SK-N-SH (cell line): ENCODE data around the gene PEX16. TPM values are rescaled to one million over a fixed set of nuclear protein-coding genes. Genes with fewer than 3 reads are reported as not detected.

Source experiments
- CTCF ChIA-PET: fragments of 300-600, 350-600 bp; formaldehyde crosslinking; extraction: SDS; loops from one replicate; lab custom pipeline; 2021; lab: Yijun Ruan, JAX
- POLR2A ChIA-PET: fragments of 350-600 bp; sonication (Branson Sonifier 250); formaldehyde crosslinking; extraction: SDS; loops from one replicate; lab custom pipeline; 2020; ENCODE audit warnings: antibody characterized with exemption, inconsistent platforms; lab: Yijun Ruan, JAX
- DNase-seq: peaks from one replicate; pipeline ENCODE4 v3.0.0; 2012
- H2AFZ ChIP-seq: fragments of 200-600 bp; sonication (generic); 2 replicates; pipeline ENCODE4 v1.8.1; 2016; ENCODE audit warnings: antibody characterized with exemption, mild to moderate bottlenecking, low read depth
- H3F3A ChIP-seq: fragments of 200-600 bp; sonication (generic); replicated peaks from 2 replicates; pipeline ENCODE3; 2016; ENCODE audit warnings: antibody characterized with exemption, mild to moderate bottlenecking; ENCODE audit not compliant: insufficient read depth
- H3K27ac ChIP-seq, 2 experiments: fragments of 200-500 bp in 1 of 2; fragments of 200-600 bp in 1 of 2; sonication (Bioruptor generic) in 1 of 2; sonication (generic), shearing (Covaris generic) in 1 of 2; 2 replicates each; pipeline versions ENCODE4 v1.5.1 to v1.6.1; 2014 to 2016; ENCODE audit warnings: low read depth in 2 of 2, inconsistent platforms in 1 of 2, low read length in 1 of 2, mild to moderate bottlenecking in 1 of 2, mixed read lengths in 1 of 2
- H3K27me3 ChIP-seq: fragments of 200-600 bp; sonication (generic), shearing (Covaris generic); 2 replicates; pipeline ENCODE4 v1.6.1; 2016; ENCODE audit warnings: mixed run types; ENCODE audit not compliant: insufficient read depth
- H3K36me3 ChIP-seq, 2 experiments: fragments of 200-500 bp in 1 of 2; fragments of 200-600 bp in 1 of 2; sonication (Bioruptor generic) in 1 of 2; sonication (generic) in 1 of 2; replicated peaks in 1 of 2; 2 replicates each; pipeline versions ENCODE3 to v1.5.1; 2014 to 2016; ENCODE audit warnings: low read length in 1 of 2, mild to moderate bottlenecking in 1 of 2; ENCODE audit not compliant: insufficient read depth in 2 of 2, control insufficient read depth in 1 of 2
- H3K4me1 ChIP-seq, 2 experiments: fragments of 200-500 bp in 1 of 2; fragments of 200-600 bp in 1 of 2; sonication (Bioruptor generic) in 1 of 2; sonication (generic), shearing (Covaris generic) in 1 of 2; 2 replicates each; pipeline versions ENCODE4 v1.5.1 to v1.6.1; 2014 to 2016; ENCODE audit warnings: low read depth in 1 of 2, low read length in 1 of 2, mixed run types in 1 of 2; ENCODE audit not compliant: insufficient read depth in 2 of 2, control insufficient read depth in 1 of 2
- H3K4me2 ChIP-seq: fragments of 200-600 bp; sonication (generic), shearing (Covaris generic); 2 replicates; pipeline ENCODE4 v1.6.1; 2017; ENCODE audit warnings: mixed run types
- H3K4me3 ChIP-seq, 2 experiments: fragments of 200-500 bp in 1 of 2; fragments of 200-600 bp in 1 of 2; sonication (Bioruptor generic) in 1 of 2; sonication (generic), shearing (Covaris generic) in 1 of 2; 2 replicates each; pipeline versions ENCODE4 v1.5.1 to v1.8.1; 2014 to 2016; ENCODE audit warnings: low read depth in 2 of 2, inconsistent platforms in 1 of 2, low read length in 1 of 2, mild to moderate bottlenecking in 1 of 2, mixed read lengths in 1 of 2, moderate library complexity in 1 of 2
- H3K79me2 ChIP-seq: fragments of 200-600 bp; sonication (generic); 2 replicates; pipeline ENCODE4 v1.8.1; 2017; ENCODE audit warnings: mild to moderate bottlenecking; ENCODE audit not compliant: insufficient read depth
- H3K9ac ChIP-seq: fragments of 200-600 bp; sonication (generic); 2 replicates; pipeline ENCODE4 v1.6.1; 2017; ENCODE audit warnings: mixed run types
- H3K9me2 ChIP-seq: fragments of 200-600 bp; sonication (generic); 2 replicates; pipeline ENCODE4 v1.6.1; 2017; ENCODE audit warnings: mixed run types
- H3K9me3 ChIP-seq: fragments of 200-600 bp; sonication (generic); 2 replicates; pipeline ENCODE4 v1.6.1; 2017; ENCODE audit warnings: mixed run types, mild to moderate bottlenecking, moderate library complexity
- H4K20me1 ChIP-seq: fragments of 200-600 bp; sonication (generic); 2 replicates; pipeline ENCODE4 v1.6.1; 2017; ENCODE audit warnings: mild to moderate bottlenecking, mixed run types; ENCODE audit not compliant: insufficient read depth
- EP300 ChIP-seq, 2 experiments: IDR thresholded peaks; 2 replicates each; pipeline versions ENCODE4 v1.4.0 to v1.6.1; 2012; ENCODE audit warnings: borderline replicate concordance in 1 of 2, low read depth in 1 of 2, low read length in 1 of 2
- GABPA ChIP-seq: IDR thresholded peaks from 2 replicates; pipeline ENCODE4 v1.4.0; 2012; ENCODE audit warnings: low read depth, mild to moderate bottlenecking
- MAX ChIP-seq: IDR thresholded peaks from 2 replicates; pipeline ENCODE4 v1.4.0; 2012; ENCODE audit warnings: low read depth
- RAD21 ChIP-seq: IDR thresholded peaks from 2 replicates; pipeline ENCODE4 v1.6.1; 2012; ENCODE audit warnings: mild to moderate bottlenecking, low read length
- SIN3A ChIP-seq: IDR thresholded peaks from 2 replicates; pipeline ENCODE4 v1.6.1; 2012; ENCODE audit warnings: low read depth, mild to moderate bottlenecking, low read length, moderate library complexity, borderline replicate concordance
- TAF1 ChIP-seq: IDR thresholded peaks from 2 replicates; pipeline ENCODE4 v1.6.1; 2012; ENCODE audit warnings: low read depth, mild to moderate bottlenecking, low read length, moderate library complexity, borderline replicate concordance
- TCF12 ChIP-seq: IDR thresholded peaks from 2 replicates; pipeline ENCODE4 v1.4.0; 2012
- USF1 ChIP-seq: IDR thresholded peaks from 2 replicates; pipeline ENCODE4 v1.4.0; 2012; ENCODE audit warnings: low read depth, borderline replicate concordance
- USF2 ChIP-seq: fragments of 150-350 bp; IDR thresholded peaks from 2 replicates; pipeline ENCODE4 v1.6.1; 2017; ENCODE audit warnings: antibody characterized with exemption, low read length, low read depth, borderline replicate concordance
- ZBTB33 ChIP-seq: IDR thresholded peaks from 2 replicates; pipeline ENCODE4 v1.4.0; 2012; ENCODE audit warnings: low read depth, borderline replicate concordance
- WGBS: methylation state at CpG from one replicate; pipeline ENCODE4 v1.1.6; 2017; ENCODE audit warnings: low lambda C conversion rate; 5-methylcytosine and 5-hydroxymethylcytosine counted together
- polyA plus RNA-seq, 3 experiments: library from polyadenylated mRNA; depleted of rRNA; stranded (reverse); fragments of >200 nt; gene quantifications; 2 replicates each; pipeline ENCODE4 v1.2.3, GENCODE V29; 2012
- TF ChIP-seq, protein P1 (sequence below): fragments of 150-350 bp; IDR thresholded peaks from 2 replicates; pipeline ENCODE4 v1.6.1; 2016; ENCODE audit warnings: mild to moderate bottlenecking, low read depth, low read length

PEX16 gene
- polyA plus RNA-seq, 1 of the 3 experiments (the other 2 are of a cell fraction) = 46.4 TPM

DNA sequence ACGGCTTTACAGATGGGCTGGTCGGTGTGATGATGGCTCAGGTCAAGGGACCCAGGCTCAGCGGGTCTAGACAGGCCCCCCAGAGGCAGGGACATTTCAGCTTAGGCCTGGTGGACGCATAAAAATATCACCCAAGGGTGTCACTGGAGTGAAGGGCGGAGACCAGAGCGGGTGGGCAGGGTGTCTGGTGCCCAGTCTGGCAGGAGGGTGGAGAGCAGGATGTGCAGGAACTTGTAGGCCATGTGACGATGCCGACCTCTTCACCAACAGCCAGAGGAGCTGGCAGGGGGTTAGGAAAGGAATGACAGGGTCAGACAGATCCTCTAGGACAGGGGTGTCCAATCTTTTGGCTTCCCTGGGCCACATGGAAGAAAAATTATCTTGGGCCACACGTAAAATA, 27.7 kb downstream of the PEX16 start (continued):
- TF ChIP-seq ZBTB33 = no peak

GRCh38 chr11:45889555-45889954, 28.1 kb downstream of the PEX16 start:
- H3K9me2 ChIP-seq = no peaks in the 10 kb centered on the region
- H3K36me3 ChIP-seq = no peaks in the 10 kb centered on the region
- peaks cover 0 to 20% of the 10 kb centered on the region in 2 experiments; a peak in 1 of 4 replicates for H3K4me1 ChIP-seq
- no peaks in the 10 kb centered on the region for H3K79me2 ChIP-seq
- ChIA-PET CTCF (interaction anchor here (1.0 to 3.8 kb wide), 3 partner anchors 9 to 17 kb away, joined by 3 to 25 read pairs (median 10); no protein-coding TSS in a partner anchor), POLR2A (no interaction called here)
- no peaks in the 10 kb centered on the region for H3F3A ChIP-seq
- H3K9me3 ChIP-seq = no peaks in the 10 kb centered on the region
- no peak overlapping the region for H3K4me2 ChIP-seq
- no peaks in the 10 kb centered on the region for H3K27me3 ChIP-seq
- H3K27ac ChIP-seq = no peak overlapping the region
- DNase-seq = no peak
- TF ChIP-seq USF2 (no peak), MAX (no peak), RAD21 (no peak), TAF1 (no peak), TCF12 (no peak), EP300 (IDR thresholded peaks at IDR 0.05; ENCODE audit: borderline replicate concordance in 1 of 2, low read depth in 1 of 2, low read length in 1 of 2) (no peak), GABPA (no peak), SIN3A (no peak), USF1 (no peak)
- TF ChIP-seq, protein P1, sequence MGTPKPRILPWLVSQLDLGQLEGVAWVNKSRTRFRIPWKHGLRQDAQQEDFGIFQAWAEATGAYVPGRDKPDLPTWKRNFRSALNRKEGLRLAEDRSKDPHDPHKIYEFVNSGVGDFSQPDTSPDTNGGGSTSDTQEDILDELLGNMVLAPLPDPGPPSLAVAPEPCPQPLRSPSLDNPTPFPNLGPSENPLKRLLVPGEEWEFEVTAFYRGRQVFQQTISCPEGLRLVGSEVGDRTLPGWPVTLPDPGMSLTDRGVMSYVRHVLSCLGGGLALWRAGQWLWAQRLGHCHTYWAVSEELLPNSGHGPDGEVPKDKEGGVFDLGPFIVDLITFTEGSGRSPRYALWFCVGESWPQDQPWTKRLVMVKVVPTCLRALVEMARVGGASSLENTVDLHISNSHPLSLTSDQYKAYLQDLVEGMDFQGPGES = no peak
- WGBS = 67% methylated on average over 8 of the region's 8 CpGs
- H3K9ac ChIP-seq = no peak overlapping the region
- no peak overlapping the region for H2AFZ ChIP-seq
- H3K4me3 ChIP-seq = no peak overlapping the region
- 0 out of 2 replicates have a peak, but pooled peaks cover 6% of the 10 kb centered on the region for H4K20me1 ChIP-seq
